Liver (tissue), 9 donors: Measurements from ENCODE around the gene CBFA2T3. TPM values are rescaled to one million over a fixed set of nuclear protein-coding genes. Genes with fewer than 3 reads are reported as not detected.

Source experiments
- DNase-seq: peaks from one replicate; pipeline ENCODE4 v3.0.0-alpha.2; 2017; ENCODE audit warnings: low spot score
- H3K27ac ChIP-seq, 2 donors: one replicate each; pipeline ENCODE4 v1.7.0; 2013; ENCODE audit warnings: inconsistent platforms in 2 of 2, low read length in 2 of 2, control low read depth in 1 of 2, low read depth in 1 of 2, mild to moderate bottlenecking in 1 of 2
- H3K27me3 ChIP-seq, 4 donors: one replicate each; pipeline versions ENCODE4 v1.6.1 to v1.7.0; 2013; ENCODE audit warnings: low read length in 3 of 4, inconsistent platforms in 1 of 4, mild to moderate bottlenecking in 1 of 4, moderate library complexity in 1 of 4; ENCODE audit not compliant: control insufficient read depth in 4 of 4, insufficient read depth in 4 of 4
- H3K36me3 ChIP-seq, 4 donors: one replicate each; pipeline versions ENCODE4 v1.6.1 to v1.7.0; 2013; ENCODE audit warnings: low read length in 3 of 4, mild to moderate bottlenecking in 3 of 4, low read depth in 1 of 4, moderate library complexity in 1 of 4; ENCODE audit not compliant: control insufficient read depth in 4 of 4, insufficient read depth in 3 of 4
- H3K4me1 ChIP-seq, 4 donors: one replicate each; pipeline versions ENCODE4 v1.6.1 to v1.7.0; 2013; ENCODE audit warnings: low read length in 3 of 4, mild to moderate bottlenecking in 3 of 4, moderate library complexity in 1 of 4; ENCODE audit not compliant: control insufficient read depth in 4 of 4, insufficient read depth in 4 of 4
- H3K4me3 ChIP-seq, 3 donors: one replicate each; pipeline versions ENCODE4 v1.6.1 to v1.7.0; 2013; ENCODE audit warnings: low read length in 3 of 3, control low read depth in 1 of 3, low read depth in 1 of 3, mild to moderate bottlenecking in 1 of 3
- H3K9ac ChIP-seq, 2 donors: one replicate each; pipeline ENCODE4 v1.7.0; 2013; ENCODE audit warnings: low read length in 2 of 2, mild to moderate bottlenecking in 2 of 2, moderate library complexity in 2 of 2, control low read depth in 1 of 2, low read depth in 1 of 2
- H3K9me3 ChIP-seq, 4 donors: one replicate each; pipeline versions ENCODE4 v1.6.1 to v1.7.0; 2013; ENCODE audit warnings: low read length in 3 of 4; ENCODE audit not compliant: control insufficient read depth in 4 of 4
- ATF3 ChIP-seq: IDR thresholded peaks from 2 replicates; pipeline ENCODE4 v1.6.1; 2016; ENCODE audit warnings: antibody characterized with exemption
- EGR1 ChIP-seq, 2 donors: IDR thresholded peaks; 2 replicates each; pipeline ENCODE4 v1.6.1; 2016 to 2018; ENCODE audit warnings: antibody characterized with exemption in 2 of 2, low read depth in 2 of 2
- FOXA1 ChIP-seq: IDR thresholded peaks from 2 replicates; pipeline ENCODE4 v1.6.1; 2016; ENCODE audit warnings: antibody characterized with exemption
- FOXA2 ChIP-seq: IDR thresholded peaks from 2 replicates; pipeline ENCODE4 v1.6.1; 2016; ENCODE audit warnings: antibody characterized with exemption
- GABPA ChIP-seq, 2 donors: IDR thresholded peaks in 1 of 2; conservative IDR thresholded peaks in 1 of 2; 2 replicates each; pipeline ENCODE4 v1.6.1; 2016; ENCODE audit warnings: antibody characterized with exemption in 2 of 2, mild to moderate bottlenecking in 1 of 2, moderate library complexity in 1 of 2
- HNF4A ChIP-seq, 2 donors: conservative IDR thresholded peaks; 2 replicates each; pipeline ENCODE4 v1.6.1; 2016; ENCODE audit warnings: antibody characterized with exemption in 2 of 2, mild to moderate bottlenecking in 2 of 2
- HNF4G ChIP-seq: IDR thresholded peaks from 2 replicates; pipeline ENCODE4 v1.6.1; 2016; ENCODE audit warnings: antibody characterized with exemption
- JUND ChIP-seq, 2 donors: IDR thresholded peaks; 2 replicates each; pipeline ENCODE4 v1.6.1; 2016; ENCODE audit warnings: antibody characterized with exemption in 2 of 2
- NR2F2 ChIP-seq: IDR thresholded peaks from 2 replicates; pipeline ENCODE4 v1.6.1; 2016; ENCODE audit warnings: antibody characterized with exemption
- RAD21 ChIP-seq, 2 donors: IDR thresholded peaks; 2 replicates each; pipeline ENCODE4 v1.6.1; 2016; ENCODE audit warnings: antibody characterized with exemption in 2 of 2, mild to moderate bottlenecking in 2 of 2
- RXRA ChIP-seq, 2 donors: IDR thresholded peaks; 2 replicates each; pipeline ENCODE4 v1.6.1; 2017 to 2018; ENCODE audit warnings: antibody characterized with exemption in 2 of 2, mild to moderate bottlenecking in 1 of 2
- SP1 ChIP-seq: IDR thresholded peaks from 2 replicates; pipeline ENCODE4 v1.6.1; 2018; ENCODE audit warnings: antibody characterized with exemption, mild to moderate bottlenecking
- TAF1 ChIP-seq: conservative IDR thresholded peaks from 2 replicates; pipeline ENCODE4 v1.6.1; 2016; ENCODE audit warnings: antibody characterized with exemption, mild to moderate bottlenecking
- YY1 ChIP-seq: IDR thresholded peaks from 2 replicates; pipeline ENCODE4 v1.6.1; 2016; ENCODE audit warnings: antibody characterized with exemption, mild to moderate bottlenecking
- ZBTB33 ChIP-seq: IDR thresholded peaks from 2 replicates; pipeline ENCODE4 v1.6.1; 2016; ENCODE audit warnings: antibody characterized with exemption
- WGBS: extraction: QIAGEN DNeasy Blood & Tissue Kit; methylation state at CpG from one replicate; pipeline ENCODE4 v1.1.7; 2013; 5-methylcytosine and 5-hydroxymethylcytosine counted together
- polyA plus RNA-seq, 2 donors: library from polyadenylated mRNA; stranded (reverse) in 1 of 2; unstranded in 1 of 2; fragments of 200-250 nt in 1 of 2; fragments of >200 nt in 1 of 2; fragmentation: Nextera tagmentation in 1 of 2; extraction: Ambion mirVana in 1 of 2; gene quantifications; one replicate each; pipeline versions ENCODE4 v1.2.1 to v1.2.3, GENCODE V29; 2013 to 2015
- total RNA-seq, 2 donors: library from RNA; depleted of rRNA; stranded (reverse); fragments of >200 nt; gene quantifications; one replicate each; pipeline ENCODE4 v1.2.3, GENCODE V29; 2014
- TF ChIP-seq, protein P1 (sequence below): IDR thresholded peaks from 2 replicates; pipeline ENCODE4 v1.6.1; 2016; ENCODE audit warnings: antibody characterized with exemption, mild to moderate bottlenecking
- TF ChIP-seq, protein P2 (sequence below): fragments of 150-350 bp; IDR thresholded peaks from 2 replicates; pipeline ENCODE4 v1.5.1; 2017; ENCODE audit warnings: improper control_type of control experiment, low read depth, low read length; ENCODE audit not compliant: missing input control
- TF ChIP-seq, protein P3 (sequence below): IDR thresholded peaks from 2 replicates; pipeline ENCODE4 v1.6.1; 2016; ENCODE audit warnings: antibody characterized with exemption
- donor health status: healthy.
- donor health status: healthy.
- donor health status: healthy.
- donor health status: healthy.
- donor health status: healthy.

CBFA2T3 gene
- total and polyA plus RNA-seq, 4 donors, result 1.4 to 4.5 (median 3.1) TPM

GRCh38 chr16:88969361-88969831 is 7.6 kb downstream of the CBFA2T3 start (continued):
- TF ChIP-seq, protein P1, sequence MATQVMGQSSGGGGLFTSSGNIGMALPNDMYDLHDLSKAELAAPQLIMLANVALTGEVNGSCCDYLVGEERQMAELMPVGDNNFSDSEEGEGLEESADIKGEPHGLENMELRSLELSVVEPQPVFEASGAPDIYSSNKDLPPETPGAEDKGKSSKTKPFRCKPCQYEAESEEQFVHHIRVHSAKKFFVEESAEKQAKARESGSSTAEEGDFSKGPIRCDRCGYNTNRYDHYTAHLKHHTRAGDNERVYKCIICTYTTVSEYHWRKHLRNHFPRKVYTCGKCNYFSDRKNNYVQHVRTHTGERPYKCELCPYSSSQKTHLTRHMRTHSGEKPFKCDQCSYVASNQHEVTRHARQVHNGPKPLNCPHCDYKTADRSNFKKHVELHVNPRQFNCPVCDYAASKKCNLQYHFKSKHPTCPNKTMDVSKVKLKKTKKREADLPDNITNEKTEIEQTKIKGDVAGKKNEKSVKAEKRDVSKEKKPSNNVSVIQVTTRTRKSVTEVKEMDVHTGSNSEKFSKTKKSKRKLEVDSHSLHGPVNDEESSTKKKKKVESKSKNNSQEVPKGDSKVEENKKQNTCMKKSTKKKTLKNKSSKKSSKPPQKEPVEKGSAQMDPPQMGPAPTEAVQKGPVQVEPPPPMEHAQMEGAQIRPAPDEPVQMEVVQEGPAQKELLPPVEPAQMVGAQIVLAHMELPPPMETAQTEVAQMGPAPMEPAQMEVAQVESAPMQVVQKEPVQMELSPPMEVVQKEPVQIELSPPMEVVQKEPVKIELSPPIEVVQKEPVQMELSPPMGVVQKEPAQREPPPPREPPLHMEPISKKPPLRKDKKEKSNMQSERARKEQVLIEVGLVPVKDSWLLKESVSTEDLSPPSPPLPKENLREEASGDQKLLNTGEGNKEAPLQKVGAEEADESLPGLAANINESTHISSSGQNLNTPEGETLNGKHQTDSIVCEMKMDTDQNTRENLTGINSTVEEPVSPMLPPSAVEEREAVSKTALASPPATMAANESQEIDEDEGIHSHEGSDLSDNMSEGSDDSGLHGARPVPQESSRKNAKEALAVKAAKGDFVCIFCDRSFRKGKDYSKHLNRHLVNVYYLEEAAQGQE, result no peak
- no peak for TF ChIP-seq JUND (IDR thresholded peaks at IDR 0.05)
- no peak for TF ChIP-seq TAF1
- TF ChIP-seq HNF4A (conservative IDR thresholded peaks at IDR 0.05), result no peak
- TF ChIP-seq SP1, result no peak
- no peak for TF ChIP-seq RAD21 (IDR thresholded peaks at IDR 0.05)

DNA sequence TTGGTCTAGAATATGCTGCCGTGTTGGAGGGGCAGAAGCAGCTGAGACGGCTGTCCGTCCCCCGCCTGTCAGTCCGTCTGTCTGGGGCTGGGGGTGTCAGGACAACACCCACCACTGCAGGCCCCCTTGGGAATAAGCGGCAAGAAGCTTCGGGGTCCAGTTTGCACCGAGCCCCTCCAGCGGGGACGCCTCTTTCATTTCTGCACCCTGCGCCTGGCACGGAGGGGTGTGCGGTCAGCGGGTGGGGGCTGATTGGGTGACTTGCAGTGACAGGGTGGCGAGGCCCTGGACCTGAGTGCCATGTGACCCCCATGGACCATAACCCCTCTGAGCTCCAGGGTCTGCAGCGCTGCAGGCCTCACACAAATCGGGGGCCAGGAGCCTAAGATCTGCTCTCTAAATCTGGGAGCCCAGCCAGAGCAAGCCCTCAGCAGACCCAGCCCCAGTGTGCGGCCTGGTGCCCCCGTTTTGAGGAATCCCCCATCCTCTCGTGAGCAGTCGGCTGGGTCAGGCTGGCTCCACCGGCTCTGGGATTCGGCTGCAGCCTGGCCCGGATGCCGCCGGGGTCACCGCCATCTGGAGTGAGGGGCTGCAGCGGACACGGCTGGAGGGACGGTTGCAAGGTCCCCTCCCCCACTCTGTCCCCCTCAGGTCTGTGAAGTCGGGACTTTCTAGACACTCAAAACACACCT is 8.3 kb downstream of the CBFA2T3 start:
- Histone ChIP-seq H3K27ac (no peak overlapping the region), H3K4me1 (peaks cover 0 to 8% (median 0%) of the 10 kb centered on the region in 4 donors), H3K4me3 (no peak overlapping the region), H3K27me3 (peaks cover 0 to 6% (median 0%) of the 10 kb centered on the region in 4 donors), H3K9me3 (no peaks in the 10 kb centered on the region), H3K9ac (no peak overlapping the region), H3K36me3 (no peaks in the 10 kb centered on the region)
- no peak for DNase-seq
- 73% methylated on average over 31 of the region's 31 CpGs for WGBS
- TF ChIP-seq EGR1 (IDR thresholded peaks at IDR 0.05; ENCODE audit: low read depth in 2 of 2) (no peak), ATF3 (no peak), RAD21 (IDR thresholded peaks at IDR 0.05) (no peak), FOXA1 (no peak), NR2F2 (no peak), FOXA2 (no peak), TAF1 (no peak), JUND (IDR thresholded peaks at IDR 0.05) (no peak), HNF4G (no peak), HNF4A (conservative IDR thresholded peaks at IDR 0.05) (no peak), YY1 (no peak), RXRA (IDR thresholded peaks at IDR 0.05) (no peak), GABPA (IDR thresholded peaks at IDR 0.05 in 1 of 2, conservative IDR thresholded peaks at IDR 0.05 in 1 of 2) (no peak), ZBTB33 (no peak), SP1 (no peak)
- TF ChIP-seq, protein P2, sequence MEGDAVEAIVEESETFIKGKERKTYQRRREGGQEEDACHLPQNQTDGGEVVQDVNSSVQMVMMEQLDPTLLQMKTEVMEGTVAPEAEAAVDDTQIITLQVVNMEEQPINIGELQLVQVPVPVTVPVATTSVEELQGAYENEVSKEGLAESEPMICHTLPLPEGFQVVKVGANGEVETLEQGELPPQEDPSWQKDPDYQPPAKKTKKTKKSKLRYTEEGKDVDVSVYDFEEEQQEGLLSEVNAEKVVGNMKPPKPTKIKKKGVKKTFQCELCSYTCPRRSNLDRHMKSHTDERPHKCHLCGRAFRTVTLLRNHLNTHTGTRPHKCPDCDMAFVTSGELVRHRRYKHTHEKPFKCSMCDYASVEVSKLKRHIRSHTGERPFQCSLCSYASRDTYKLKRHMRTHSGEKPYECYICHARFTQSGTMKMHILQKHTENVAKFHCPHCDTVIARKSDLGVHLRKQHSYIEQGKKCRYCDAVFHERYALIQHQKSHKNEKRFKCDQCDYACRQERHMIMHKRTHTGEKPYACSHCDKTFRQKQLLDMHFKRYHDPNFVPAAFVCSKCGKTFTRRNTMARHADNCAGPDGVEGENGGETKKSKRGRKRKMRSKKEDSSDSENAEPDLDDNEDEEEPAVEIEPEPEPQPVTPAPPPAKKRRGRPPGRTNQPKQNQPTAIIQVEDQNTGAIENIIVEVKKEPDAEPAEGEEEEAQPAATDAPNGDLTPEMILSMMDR, result no peak
- TF ChIP-seq, protein P1, result no peak
- TF ChIP-seq, protein P3, sequence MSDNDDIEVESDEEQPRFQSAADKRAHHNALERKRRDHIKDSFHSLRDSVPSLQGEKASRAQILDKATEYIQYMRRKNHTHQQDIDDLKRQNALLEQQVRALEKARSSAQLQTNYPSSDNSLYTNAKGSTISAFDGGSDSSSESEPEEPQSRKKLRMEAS, result no peak
